GM06990 (cell line): ENCODE results near the gene TRAP1.

Source experiments
- DNase-seq: peaks from one replicate; pipeline ENCODE4 v3.0.0-alpha.2; 2011; ENCODE audit not compliant: insufficient read length; ENCODE audit errors: extremely low read depth
- H3K27me3 ChIP-seq: replicated peaks from 2 replicates; pipeline ENCODE4 v1.6.0; 2011; ENCODE audit warnings: low read length; ENCODE audit not compliant: control insufficient read depth, insufficient read depth
- H3K36me3 ChIP-seq: 2 replicates; pipeline ENCODE4 v1.5.1; 2011; ENCODE audit warnings: low read length; ENCODE audit not compliant: control insufficient read depth, insufficient read depth
- H3K4me3 ChIP-seq: replicated peaks from 2 replicates; pipeline ENCODE4 v1.5.1; 2011; ENCODE audit warnings: low read depth, mild to moderate bottlenecking, control low read depth, low read length
- CTCF ChIP-seq: IDR thresholded peaks from 2 replicates; pipeline ENCODE4 v1.5.1; 2011; ENCODE audit warnings: low read length, control low read depth, mild to moderate bottlenecking, inconsistent platforms; ENCODE audit not compliant: insufficient read depth, poor library complexity, severe bottlenecking

Gene TRAP1

GRCh38 chr16:3752984-3753383, 35.7 kb upstream of the TRAP1 start:
- TF ChIP-seq CTCF = no peak
- H3K27me3 ChIP-seq = no peaks in the 10 kb centered on the region
- H3K4me3 ChIP-seq = no peak overlapping the region
- DNase-seq = no peak
- H3K36me3 ChIP-seq = peaks cover 15% of the 10 kb centered on the region

- no peak for TF ChIP-seq CTCF
- Histone ChIP-seq H3K27me3 (no peaks in the 10 kb centered on the region), H3K36me3 (peaks cover 11% of the 10 kb centered on the region), H3K4me3 (no peak overlapping the region)
- DNase-seq = no peak
Observed at GRCh38 chr16:3751878-3752277, 34.6 kb upstream of the TRAP1 start.

GRCh38 chr16:3748307-3748706, 31.0 kb upstream of the TRAP1 start:
- Histone ChIP-seq H3K4me3 (no peak overlapping the region), H3K36me3 (peaks cover 19% of the 10 kb centered on the region), H3K27me3 (no peaks in the 10 kb centered on the region)
- TF ChIP-seq CTCF = no peak
- DNase-seq = no peak

- no peak for TF ChIP-seq CTCF
- no peaks in the 10 kb centered on the region for H3K27me3 ChIP-seq
- H3K4me3 ChIP-seq = no peak overlapping the region
- peaks cover 24% of the 10 kb centered on the region for H3K36me3 ChIP-seq
- no peak for DNase-seq
Observed at GRCh38 chr16:3745751-3746355, 28.5 kb upstream of the TRAP1 start.

GRCh38 chr16:3744018-3744417, 26.7 kb upstream of the TRAP1 start:
- Histone ChIP-seq H3K27me3 (no peaks in the 10 kb centered on the region), H3K4me3 (no peak overlapping the region), H3K36me3 (peaks cover 28% of the 10 kb centered on the region)
- no peak for TF ChIP-seq CTCF
- no peak for DNase-seq

GRCh38 chr16:3740934-3741333, 23.6 kb upstream of the TRAP1 start:
- H3K4me3 ChIP-seq = no peak overlapping the region
- TF ChIP-seq CTCF = no peak
- DNase-seq = no peak
- H3K27me3 ChIP-seq = no peaks in the 10 kb centered on the region
- peaks cover 29% of the 10 kb centered on the region for H3K36me3 ChIP-seq
